Neural cell (in vitro differentiated cells): ENCODE results near the gene DNM3. TPM values are rescaled to one million over a fixed set of nuclear protein-coding genes. Genes with fewer than 3 reads are reported as not detected.

Source experiments
- H2AFZ ChIP-seq: fragments of 200-600, 300-800 bp; sonication (generic), shearing (Covaris generic); 2 replicates; pipeline ENCODE4 v1.6.0; 2014; ENCODE audit warnings: low read depth, mild to moderate bottlenecking, antibody characterized with exemption, low read length, moderate library complexity
- H3F3A ChIP-seq: fragments of 200-600 bp; shearing (Covaris generic); 2 replicates; pipeline ENCODE4 v1.6.1; 2016; ENCODE audit warnings: mild to moderate bottlenecking, moderate library complexity, mixed read lengths, antibody characterized with exemption, low read length; ENCODE audit not compliant: insufficient read depth, poor library complexity, severe bottlenecking
- H3K27ac ChIP-seq: fragments of 200-600, 300-800 bp; sonication (generic), shearing (Covaris generic); 2 replicates; pipeline ENCODE4 v1.5.1; 2014; ENCODE audit warnings: mild to moderate bottlenecking, low read length, moderate library complexity
- H3K27me3 ChIP-seq: fragments of 300-800, 200-600 bp; sonication (generic), shearing (Covaris generic); 2 replicates; pipeline ENCODE4 v1.6.0; 2014; ENCODE audit warnings: mild to moderate bottlenecking, low read depth, low read length, moderate library complexity; ENCODE audit not compliant: insufficient read depth
- H3K36me3 ChIP-seq: fragments of 300-800, 200-600 bp; sonication (generic), shearing (Covaris generic); 2 replicates; pipeline ENCODE4 v1.5.1; 2014; ENCODE audit warnings: mild to moderate bottlenecking, antibody characterized with exemption, low read length, moderate library complexity; ENCODE audit not compliant: insufficient read depth
- H3K4me2 ChIP-seq: fragments of 300-800, 200-600 bp; sonication (generic), shearing (Covaris generic); 2 replicates; pipeline ENCODE4 v1.6.0; 2014; ENCODE audit warnings: mild to moderate bottlenecking, low read length
- H3K4me3 ChIP-seq: fragments of 300-800, 200-600 bp; sonication (generic), shearing (Covaris generic); 2 replicates; pipeline ENCODE4 v1.5.1; 2014; ENCODE audit warnings: mild to moderate bottlenecking, low read length, moderate library complexity
- H3K79me2 ChIP-seq: fragments of 200-600 bp; shearing (Covaris generic); replicated peaks from 2 replicates; pipeline ENCODE4 v1.6.0; 2014; ENCODE audit warnings: mild to moderate bottlenecking, low read length, moderate library complexity; ENCODE audit not compliant: insufficient read depth
- H3K9ac ChIP-seq: fragments of 300-800, 200-600 bp; sonication (generic), shearing (Covaris generic); 2 replicates; pipeline ENCODE4 v1.6.1; 2016; ENCODE audit warnings: mild to moderate bottlenecking, low read length, mixed read lengths
- H3K9me2 ChIP-seq: fragments of 200-600 bp; shearing (Covaris generic); 2 replicates; pipeline ENCODE4 v1.6.1; 2016; ENCODE audit warnings: mild to moderate bottlenecking, low read length, mixed read lengths; ENCODE audit not compliant: insufficient read depth
- H3K9me3 ChIP-seq: fragments of 200-600, 300-800 bp; sonication (generic), shearing (Covaris generic); 2 replicates; pipeline ENCODE4 v1.6.1; 2016; ENCODE audit warnings: mild to moderate bottlenecking, mixed run types, low read length, moderate library complexity, mixed read lengths
- H4K20me1 ChIP-seq: fragments of 200-600 bp; shearing (Covaris generic); 2 replicates; pipeline ENCODE4 v1.6.1; 2016; ENCODE audit warnings: mild to moderate bottlenecking, mixed run types; ENCODE audit not compliant: insufficient read depth
- CTCF ChIP-seq: fragments of 450-650 bp; IDR thresholded peaks from 2 replicates; pipeline ENCODE4 v1.5.1; 2014; ENCODE audit warnings: antibody characterized with exemption, mild to moderate bottlenecking, moderate library complexity; ENCODE audit not compliant: poor library complexity, severe bottlenecking
- EP300 ChIP-seq: fragments of 450-650 bp; conservative IDR thresholded peaks from 2 replicates; pipeline ENCODE4 v1.6.1; 2014; ENCODE audit warnings: antibody characterized with exemption, mild to moderate bottlenecking, moderate library complexity; ENCODE audit not compliant: poor library complexity, severe bottlenecking
- EZH2 ChIP-seq: fragments of 200-600, 300-800 bp; shearing (Covaris generic), sonication (generic); IDR thresholded peaks from 2 replicates; pipeline ENCODE4 v1.6.1; 2014; ENCODE audit warnings: antibody characterized with exemption, low read length, borderline replicate concordance, mild to moderate bottlenecking; ENCODE audit not compliant: insufficient read depth, poor library complexity, severe bottlenecking
- MXI1 ChIP-seq: fragments of 450-650 bp; conservative IDR thresholded peaks from 2 replicates; pipeline ENCODE4 v1.6.1; 2014; ENCODE audit warnings: antibody characterized with exemption, mild to moderate bottlenecking; ENCODE audit not compliant: poor library complexity, severe bottlenecking
- POLR2AphosphoS5 ChIP-seq: IDR thresholded peaks from 2 replicates; pipeline ENCODE4 v1.6.1; 2012
- RAD21 ChIP-seq: fragments of 450-650 bp; conservative IDR thresholded peaks from 2 replicates; pipeline ENCODE4 v1.6.1; 2014; ENCODE audit warnings: antibody characterized with exemption, mild to moderate bottlenecking, moderate library complexity
- REST ChIP-seq: IDR thresholded peaks from 2 replicates; pipeline ENCODE4 v1.6.1; 2012; ENCODE audit warnings: borderline replicate concordance
- SMC3 ChIP-seq: fragments of 450-650 bp; conservative IDR thresholded peaks from 2 replicates; pipeline ENCODE4 v1.6.1; 2014; ENCODE audit warnings: antibody characterized with exemption, mild to moderate bottlenecking, moderate library complexity; ENCODE audit not compliant: poor library complexity
- TAF1 ChIP-seq: IDR thresholded peaks from 2 replicates; pipeline ENCODE4 v1.6.1; 2012; ENCODE audit warnings: low read depth
- polyA plus RNA-seq: library from polyadenylated mRNA; depleted of rRNA; stranded (reverse); fragments of >200 nt; gene quantifications from 2 replicates; pipeline ENCODE4 v1.2.3, GENCODE V29; 2014

The DNM3 gene
- polyA plus RNA-seq, 1 donor from 2014 or later, result 37.1 TPM

- H3K9me3 ChIP-seq, result no peaks in the 10 kb centered on the region
- no peaks in the 10 kb centered on the region for H3K79me2 ChIP-seq
- H3K27ac ChIP-seq, result no peak overlapping the region
- no peaks in the 10 kb centered on the region for H4K20me1 ChIP-seq
- H3K9me2 ChIP-seq, result no peaks in the 10 kb centered on the region
- H3K36me3 ChIP-seq, result no peaks in the 10 kb centered on the region
- H3F3A ChIP-seq, result no peaks in the 10 kb centered on the region
- TF ChIP-seq CTCF (peak; percentile 65), RAD21 (peak; percentile 53), TAF1 (no peak), REST (no peak), SMC3 (peak; percentile 47), MXI1 (no peak), EP300 (no peak), POLR2AphosphoS5 (no peak), EZH2 (no peak)
- H3K4me2 ChIP-seq, result no peak overlapping the region
- H3K27me3 ChIP-seq, result no peaks in the 10 kb centered on the region
- no peak overlapping the region for H3K4me3 ChIP-seq
- no peak overlapping the region for H3K9ac ChIP-seq
- no peak overlapping the region for H2AFZ ChIP-seq
Observed at GRCh38 chr1:172429331-172430127, 588.2 kb downstream of the DNM3 start.

- Histone ChIP-seq H3K27me3 (no peaks in the 10 kb centered on the region), H3K9me3 (no peaks in the 10 kb centered on the region), H4K20me1 (no peaks in the 10 kb centered on the region), H3K4me3 (no peak overlapping the region), H3K36me3 (no peaks in the 10 kb centered on the region), H3K27ac (no peak overlapping the region), H3K9me2 (no peaks in the 10 kb centered on the region), H3K9ac (no peak overlapping the region), H3F3A (no peaks in the 10 kb centered on the region), H3K4me2 (no peak overlapping the region), H3K79me2 (no peaks in the 10 kb centered on the region), H2AFZ (no peak overlapping the region)
- TF ChIP-seq TAF1, result no peak
- TF ChIP-seq POLR2AphosphoS5, result no peak
- TF ChIP-seq EZH2, result no peak
- no peak for TF ChIP-seq CTCF
- TF ChIP-seq REST, result no peak
- TF ChIP-seq RAD21, result no peak
- TF ChIP-seq SMC3, result no peak
- TF ChIP-seq EP300, result no peak
- TF ChIP-seq MXI1, result no peak
Observed at GRCh38 chr1:172430128-172430454, 588.8 kb downstream of the DNM3 start.
